ENCODE data around the gene KIAA1671.
"Not testable (repeated sequence)": the region's sequence is repeated elsewhere in the genome, so short reads cannot be mapped to it uniquely, and the experiment has no call there.

Gene KIAA1671

GRCh38 chr22:25167082-25167481 lies 214.6 kb downstream of the KIAA1671 start:
- H3K4me1 ChIP-seq (ENCODE audit: insufficient read depth, low read length): no peaks in the 10 kb centered on the region
- H3K36me3 ChIP-seq (ENCODE audit: insufficient read depth, low read length): no peaks in the 10 kb centered on the region; the same call in 1 of the 2 replicates
- H3K9me3 ChIP-seq (ENCODE audit: control insufficient read depth, insufficient read depth, low read length): no peaks in the 10 kb centered on the region
- no peak overlapping the region for H3K9ac ChIP-seq (ENCODE audit: low read depth, low read length)

GRCh38 chr22:25167834-25168601 lies 215.5 kb downstream of the KIAA1671 start:
- H3K4me1 ChIP-seq (ENCODE audit: insufficient read depth, low read length): no peaks in the 10 kb centered on the region

GRCh38 chr22:25169278-25170031 lies 216.9 kb downstream of the KIAA1671 start:
- H3K9me3 ChIP-seq (ENCODE audit: control insufficient read depth, insufficient read depth, low read length): no peaks in the 10 kb centered on the region
- H3K9ac ChIP-seq (ENCODE audit: low read depth, low read length): no peak overlapping the region
- H3K36me3 ChIP-seq (ENCODE audit: insufficient read depth, low read length): no peaks in the 10 kb centered on the region; the same call in 1 of the 2 replicates
- no peaks in the 10 kb centered on the region for H3K4me1 ChIP-seq (ENCODE audit: insufficient read depth, low read length)

More at GRCh38 chr22:25167834-25168601, 215.5 kb downstream of the KIAA1671 start:
- H3K9ac ChIP-seq (ENCODE audit: low read depth, low read length): no peak overlapping the region
- no peaks in the 10 kb centered on the region for H3K9me3 ChIP-seq (ENCODE audit: control insufficient read depth, insufficient read depth, low read length)
- no peaks in the 10 kb centered on the region; the same call in 1 of the 2 replicates for H3K36me3 ChIP-seq (ENCODE audit: insufficient read depth, low read length)

GRCh38 chr22:25170426-25170980 lies 218.0 kb downstream of the KIAA1671 start:
- Histone ChIP-seq H3K9me3 (ENCODE audit: control insufficient read depth, insufficient read depth, low read length) (no peaks in the 10 kb centered on the region), H3K9ac (ENCODE audit: low read depth, low read length) (no peak overlapping the region), H3K4me1 (ENCODE audit: insufficient read depth, low read length) (0 out of 2 replicates have a peak, but pooled peaks cover 4% of the 10 kb centered on the region), H3K36me3 (ENCODE audit: insufficient read depth, low read length) (peaks cover 3% of the 10 kb centered on the region; the same call in 1 of the 2 replicates)

GRCh38 chr22:25172153-25172552 lies 219.6 kb downstream of the KIAA1671 start:
- peaks cover 3% of the 10 kb centered on the region; the same call in 1 of the 2 replicates for H3K36me3 ChIP-seq (ENCODE audit: insufficient read depth, low read length)
- 0 out of 2 replicates have a peak, but pooled peaks cover 4% of the 10 kb centered on the region for H3K4me1 ChIP-seq (ENCODE audit: insufficient read depth, low read length)
- H3K9me3 ChIP-seq (ENCODE audit: control insufficient read depth, insufficient read depth, low read length): no peaks in the 10 kb centered on the region
- no peak overlapping the region for H3K9ac ChIP-seq (ENCODE audit: low read depth, low read length)

- Histone ChIP-seq H3K9ac (ENCODE audit: low read depth, low read length) (no peak overlapping the region), H3K4me1 (ENCODE audit: insufficient read depth, low read length) (0 out of 2 replicates have a peak, but pooled peaks cover 4% of the 10 kb centered on the region), H3K9me3 (ENCODE audit: control insufficient read depth, insufficient read depth, low read length) (no peaks in the 10 kb centered on the region), H3K36me3 (ENCODE audit: insufficient read depth, low read length) (peaks cover 3% of the 10 kb centered on the region; the same call in 1 of the 2 replicates)
These were observed 221.8 kb downstream of the KIAA1671 start for GRCh38 chr22:25174156-25174887.

- Histone ChIP-seq H3K36me3 (ENCODE audit: insufficient read depth, low read length) (peaks cover 3% of the 10 kb centered on the region; the same call in 1 of the 2 replicates), H3K9ac (ENCODE audit: low read depth, low read length) (no peak overlapping the region), H3K4me1 (ENCODE audit: insufficient read depth, low read length) (0 out of 2 replicates have a peak, but pooled peaks cover 4% of the 10 kb centered on the region)
These were observed 222.4 kb downstream of the KIAA1671 start for GRCh38 chr22:25174888-25175411.

GRCh38 chr22:25176175-25176574 lies 223.7 kb downstream of the KIAA1671 start:
- Histone ChIP-seq H3K9ac (ENCODE audit: low read depth, low read length) (no peak overlapping the region), H3K9me3 (ENCODE audit: control insufficient read depth, insufficient read depth, low read length) (no peaks in the 10 kb centered on the region), H3K36me3 (ENCODE audit: insufficient read depth, low read length) (peaks cover 3% of the 10 kb centered on the region; the same call in 1 of the 2 replicates), H3K4me1 (ENCODE audit: insufficient read depth, low read length) (0 out of 2 replicates have a peak, but pooled peaks cover 4% of the 10 kb centered on the region)

More at GRCh38 chr22:25174888-25175411, 222.4 kb downstream of the KIAA1671 start:
- no peaks in the 10 kb centered on the region for H3K9me3 ChIP-seq (ENCODE audit: control insufficient read depth, insufficient read depth, low read length)

GRCh38 chr22:25176799-25177198 lies 224.3 kb downstream of the KIAA1671 start:
- 0 out of 2 replicates have a peak, but pooled peaks cover 4% of the 10 kb centered on the region for H3K4me1 ChIP-seq (ENCODE audit: insufficient read depth, low read length)
- peaks cover 3% of the 10 kb centered on the region; the same call in 1 of the 2 replicates for H3K36me3 ChIP-seq (ENCODE audit: insufficient read depth, low read length)
- no peak overlapping the region for H3K9ac ChIP-seq (ENCODE audit: low read depth, low read length)
- no peaks in the 10 kb centered on the region for H3K9me3 ChIP-seq (ENCODE audit: control insufficient read depth, insufficient read depth, low read length)

- H3K36me3 ChIP-seq (ENCODE audit: insufficient read depth, low read length): peaks cover 3% of the 10 kb centered on the region; the same call in 1 of the 2 replicates
- 0 out of 2 replicates have a peak, but pooled peaks cover 4% of the 10 kb centered on the region for H3K4me1 ChIP-seq (ENCODE audit: insufficient read depth, low read length)
- H3K9me3 ChIP-seq (ENCODE audit: control insufficient read depth, insufficient read depth, low read length): no peaks in the 10 kb centered on the region
- no peak overlapping the region for H3K9ac ChIP-seq (ENCODE audit: low read depth, low read length)
These were observed 224.7 kb downstream of the KIAA1671 start for GRCh38 chr22:25177226-25177625.

- H3K4me1 ChIP-seq (ENCODE audit: insufficient read depth, low read length): 0 out of 2 replicates have a peak, but pooled peaks cover 4% of the 10 kb centered on the region
- H3K36me3 ChIP-seq (ENCODE audit: insufficient read depth, low read length): peaks cover 3% of the 10 kb centered on the region; the same call in 1 of the 2 replicates
- H3K9me3 ChIP-seq (ENCODE audit: control insufficient read depth, insufficient read depth, low read length): no peaks in the 10 kb centered on the region
- H3K9ac ChIP-seq (ENCODE audit: low read depth, low read length): no peak overlapping the region
These were observed 225.4 kb downstream of the KIAA1671 start for GRCh38 chr22:25177895-25178294.

GRCh38 chr22:25178348-25178747 lies 225.8 kb downstream of the KIAA1671 start:
- not testable (repeated sequence) for H3K36me3 ChIP-seq (ENCODE audit: insufficient read depth, low read length); H3K9ac ChIP-seq (ENCODE audit: low read depth, low read length); H3K4me1 ChIP-seq (ENCODE audit: insufficient read depth, low read length); H3K9me3 ChIP-seq (ENCODE audit: control insufficient read depth, insufficient read depth, low read length)

- not testable (repeated sequence) for H3K9me3 ChIP-seq (ENCODE audit: control insufficient read depth, insufficient read depth, low read length); H3K4me1 ChIP-seq (ENCODE audit: insufficient read depth, low read length); H3K9ac ChIP-seq (ENCODE audit: low read depth, low read length); H3K36me3 ChIP-seq (ENCODE audit: insufficient read depth, low read length)
These were observed 226.5 kb downstream of the KIAA1671 start for GRCh38 chr22:25178869-25179631.
